Measurements from ENCODE around the gene TOP2B.
A peak's percentile ranks its signal among the peaks of the same experiment; 100 is the strongest.

The TOP2B gene

DNA sequence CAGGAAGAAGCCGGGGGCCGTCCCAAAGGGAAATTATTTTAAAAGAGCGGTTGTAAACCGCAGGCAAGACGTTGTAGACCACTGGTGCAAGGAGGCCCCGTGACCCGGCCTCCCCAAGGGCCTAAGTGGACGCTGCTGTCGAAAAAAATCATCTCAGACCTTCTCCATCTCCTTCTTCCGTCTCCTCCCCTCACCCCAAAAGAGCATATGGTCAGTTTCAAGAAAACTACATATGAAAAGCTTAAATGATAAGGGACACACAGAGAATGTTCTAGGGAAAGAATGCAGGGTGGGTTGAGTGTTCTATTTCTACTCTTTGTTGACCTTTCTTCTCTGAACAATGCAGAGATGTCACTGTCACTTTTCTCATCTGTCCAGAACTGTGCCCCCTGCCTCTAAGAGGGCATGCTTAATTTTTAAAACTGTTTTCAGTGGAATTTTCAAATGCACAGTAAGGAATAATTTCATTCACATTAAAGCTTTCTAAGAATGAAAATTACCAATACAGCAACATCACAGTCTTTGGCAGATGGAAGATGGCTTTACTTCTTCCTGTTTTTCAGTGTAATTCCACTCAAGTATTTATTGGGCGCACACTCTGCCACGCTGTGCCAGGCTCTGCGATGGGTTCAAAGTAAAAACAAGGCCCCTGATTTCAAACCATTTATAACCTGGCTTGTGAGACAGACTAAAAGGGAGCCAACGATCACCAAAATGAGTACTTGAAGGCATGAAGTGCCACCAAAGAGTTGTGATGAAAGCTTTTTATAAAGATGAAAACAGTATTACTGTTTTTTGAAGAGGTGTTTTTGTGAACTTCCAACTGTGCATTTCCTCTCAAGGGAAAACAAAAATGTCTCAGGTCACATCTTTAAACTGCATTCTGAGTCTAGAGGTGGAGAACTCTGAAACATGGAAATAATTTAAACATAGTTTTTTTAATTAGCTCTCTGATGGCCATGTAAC is 891 bp upstream of the TOP2B start:
- no peak for DNase-seq

DNA sequence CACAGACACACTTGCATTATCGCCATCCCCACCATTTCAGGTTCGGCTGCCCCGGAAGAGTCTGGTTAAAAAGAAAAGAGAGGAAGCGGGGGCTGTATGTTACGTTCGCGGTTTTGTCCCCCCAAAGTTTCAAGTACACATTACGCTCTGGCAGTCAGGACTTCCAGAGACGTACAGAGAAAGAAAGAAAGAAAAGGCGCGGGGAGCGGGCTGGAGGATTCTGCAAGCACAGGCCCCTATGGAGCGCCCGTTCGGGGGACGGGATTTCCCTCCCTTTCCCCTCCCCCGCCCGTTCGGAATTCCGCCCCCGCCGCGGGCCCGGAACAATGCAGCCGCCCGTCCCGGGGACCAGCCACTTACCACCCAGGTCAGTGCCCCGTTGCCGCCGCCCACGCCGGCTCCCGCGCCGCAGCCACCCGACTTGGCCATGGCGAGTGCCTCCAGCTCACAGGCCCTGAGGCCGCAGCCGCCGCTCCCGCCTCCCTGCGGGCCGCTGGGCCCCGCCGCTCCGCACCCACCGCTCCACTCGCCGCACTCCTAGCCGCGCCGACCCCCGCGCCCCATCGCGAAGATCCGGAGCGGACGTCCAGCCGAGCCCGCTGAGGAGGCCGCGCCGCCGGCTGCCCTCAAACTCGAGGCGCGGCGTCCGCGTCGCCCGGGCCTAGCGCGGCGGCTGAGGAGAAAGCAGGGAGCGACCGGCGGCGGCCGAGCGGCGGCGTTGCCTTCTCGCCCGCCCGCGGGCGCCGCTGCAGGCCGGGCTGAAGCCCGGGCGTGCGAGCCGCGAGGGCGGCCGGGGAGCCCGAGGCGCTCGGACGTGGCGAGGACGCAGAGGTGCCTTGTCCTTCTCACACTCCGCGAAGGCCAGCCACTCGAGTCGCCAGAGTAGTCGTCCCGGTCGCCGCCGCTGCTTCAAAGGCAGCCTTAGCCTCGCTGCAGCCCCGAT is 567 bp downstream of the TOP2B start:
- DNase-seq: peak; percentile 49 to 61

DNA sequence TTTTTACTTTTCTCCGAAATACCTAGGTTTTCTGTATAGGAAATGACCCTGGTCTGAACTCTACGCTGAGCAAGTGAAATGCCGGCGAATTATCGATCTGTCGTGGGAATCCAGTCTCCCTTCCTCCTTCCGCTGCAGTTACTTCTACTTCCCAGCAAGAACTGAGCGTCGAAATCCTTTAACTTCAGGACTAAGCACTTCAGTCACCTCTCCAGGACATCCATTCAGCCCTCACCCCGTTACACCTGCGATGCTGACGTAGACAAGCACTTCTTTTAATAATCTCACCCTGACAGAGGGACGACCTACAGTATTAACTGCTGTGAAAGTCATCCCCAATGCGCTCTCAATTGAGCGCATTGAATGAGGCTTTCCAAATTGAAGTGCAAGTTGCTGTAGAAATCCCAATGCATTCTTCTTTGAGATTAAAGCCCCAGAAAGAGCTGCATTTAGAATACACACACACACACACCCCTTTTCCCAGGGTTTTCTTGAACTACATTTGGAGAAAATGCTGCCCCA is 1.3 kb downstream of the TOP2B start:
- DNase-seq: peak; percentile 22 to 44

DNA sequence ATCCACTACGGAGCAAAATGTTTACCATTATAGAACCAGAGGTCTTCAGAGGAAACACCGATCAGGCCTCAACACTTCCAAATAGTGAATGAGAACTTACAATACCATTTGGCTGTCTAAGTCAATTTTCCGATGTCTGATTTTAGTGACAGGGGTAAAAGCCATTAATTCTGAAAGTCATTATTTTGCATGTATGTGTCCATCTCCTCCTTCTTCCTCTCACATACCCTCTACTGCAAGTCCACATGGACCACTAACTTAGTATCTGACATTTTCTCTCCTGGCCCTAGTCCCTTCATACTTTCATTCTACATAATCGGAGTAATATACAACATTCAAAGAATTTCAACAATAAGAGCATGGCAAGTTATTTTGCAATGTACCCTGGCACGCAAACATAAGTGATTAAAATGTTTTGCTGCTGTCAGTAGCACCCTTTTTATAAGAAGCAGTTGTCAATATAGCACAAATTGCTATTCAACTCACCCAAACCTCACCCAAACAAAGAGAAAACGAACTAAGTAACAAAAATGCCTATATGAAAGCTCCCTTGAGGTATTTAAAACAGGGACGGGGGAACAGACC is 1.9 kb downstream of the TOP2B start:
- no peak for DNase-seq

DNA sequence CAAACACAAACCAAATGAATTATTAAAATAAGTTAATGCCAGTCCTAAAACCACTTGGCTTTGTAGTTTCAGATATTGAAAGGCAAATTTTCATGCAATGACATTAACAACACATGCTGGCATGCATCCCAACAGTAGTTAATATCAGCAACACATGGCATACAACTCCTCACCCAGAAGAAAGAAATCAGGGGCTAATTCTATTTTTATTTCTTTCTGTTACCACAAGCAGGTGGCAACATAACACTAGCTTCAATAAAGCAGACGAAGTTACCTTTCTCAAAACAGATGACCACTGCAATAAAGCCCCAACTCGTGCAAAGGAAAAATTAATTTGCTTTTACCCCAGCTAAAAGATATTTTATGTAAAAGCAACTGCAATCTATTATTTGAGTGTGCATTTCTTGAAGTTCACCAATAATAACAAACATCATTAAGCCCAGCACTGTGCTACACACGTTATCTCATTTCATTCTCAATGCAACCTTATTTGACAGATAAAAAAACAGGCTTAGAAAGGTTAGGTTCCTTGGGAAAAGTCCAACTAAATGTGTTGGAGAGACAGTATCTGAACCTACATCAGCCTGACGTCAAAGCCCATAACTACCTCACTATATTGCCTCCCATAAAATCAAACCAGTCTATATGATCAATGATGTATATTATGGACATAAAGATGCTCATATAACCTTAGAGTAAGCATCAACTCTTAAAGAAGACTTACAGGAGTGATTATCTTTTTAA is 2.8 kb downstream of the TOP2B start:
- DNase-seq: no peak

DNA sequence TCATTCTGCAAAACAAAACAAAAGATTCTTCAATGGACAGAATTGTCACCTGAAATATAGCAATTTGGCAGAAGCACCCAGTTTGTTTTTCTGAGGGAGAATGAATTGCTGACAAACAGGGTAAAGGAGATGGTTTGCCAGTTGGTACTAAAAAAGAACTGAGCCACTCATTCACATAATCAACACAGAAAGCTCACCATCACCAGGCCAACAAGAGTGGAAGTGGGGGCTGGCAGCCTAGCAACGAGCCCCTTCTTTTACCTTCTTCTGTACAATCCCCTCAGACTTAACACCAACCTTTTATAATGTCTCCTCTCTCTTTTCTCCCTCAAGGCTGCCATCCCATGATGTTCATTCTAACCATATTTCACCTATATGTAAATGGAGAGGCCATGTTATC is 5.9 kb downstream of the TOP2B start:
- no peak for DNase-seq

DNA sequence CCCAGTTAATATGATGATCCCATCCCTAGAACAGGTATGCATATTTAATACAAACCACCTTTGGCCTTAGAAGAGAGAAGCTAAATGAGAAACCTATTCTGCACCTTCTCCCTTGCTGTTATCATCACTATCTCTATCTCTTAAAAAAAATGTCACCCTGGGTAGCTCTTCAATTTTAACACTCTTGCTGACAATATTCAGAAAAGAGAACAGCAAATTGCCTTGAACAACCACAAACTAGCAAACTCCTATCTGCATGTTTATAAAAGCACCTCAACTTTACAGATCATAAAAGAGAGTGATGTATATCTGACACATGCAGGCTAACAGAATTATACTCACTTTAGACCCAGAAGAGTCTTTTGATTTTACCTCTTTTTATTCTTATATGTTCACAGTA is 7.4 kb downstream of the TOP2B start:
- no peak for DNase-seq

DNA sequence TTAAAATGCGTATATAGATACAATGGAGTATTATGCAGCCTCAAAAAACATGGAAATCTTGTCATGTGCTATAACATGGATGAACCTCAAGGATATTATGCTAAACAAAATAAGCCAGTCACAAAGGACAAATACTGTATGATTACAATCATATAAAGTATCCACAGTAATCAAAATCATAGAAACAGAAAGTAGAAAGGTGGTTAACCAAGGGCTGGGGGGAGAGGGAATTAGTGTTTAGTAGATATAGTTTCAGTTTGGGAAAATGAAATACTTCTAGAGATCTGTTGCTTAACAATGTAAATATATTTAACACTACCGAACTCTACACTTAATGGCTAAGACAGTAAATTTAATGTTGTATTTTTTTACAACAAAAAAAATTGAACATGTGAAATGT is 9.0 kb downstream of the TOP2B start:
- no peak for DNase-seq

DNA sequence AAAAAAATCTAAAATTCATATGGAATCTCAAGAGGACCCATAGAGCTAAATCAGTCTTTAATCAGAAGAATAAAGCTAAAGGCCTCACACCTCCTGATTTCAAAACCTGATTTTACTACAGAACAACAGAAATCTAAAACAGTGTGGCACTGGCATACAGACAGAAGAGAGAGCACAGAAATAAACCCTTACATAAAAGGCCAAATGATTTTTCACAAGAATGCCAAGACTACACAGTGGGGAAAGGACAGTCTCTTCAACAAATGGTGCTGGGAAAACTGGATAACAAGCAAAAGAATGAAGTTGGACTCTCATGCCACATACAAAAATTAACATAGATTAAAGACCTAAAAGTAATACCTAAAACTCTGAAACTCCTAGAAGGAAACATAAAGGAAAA is 10.1 kb downstream of the TOP2B start:
- DNase-seq: no peak

DNA sequence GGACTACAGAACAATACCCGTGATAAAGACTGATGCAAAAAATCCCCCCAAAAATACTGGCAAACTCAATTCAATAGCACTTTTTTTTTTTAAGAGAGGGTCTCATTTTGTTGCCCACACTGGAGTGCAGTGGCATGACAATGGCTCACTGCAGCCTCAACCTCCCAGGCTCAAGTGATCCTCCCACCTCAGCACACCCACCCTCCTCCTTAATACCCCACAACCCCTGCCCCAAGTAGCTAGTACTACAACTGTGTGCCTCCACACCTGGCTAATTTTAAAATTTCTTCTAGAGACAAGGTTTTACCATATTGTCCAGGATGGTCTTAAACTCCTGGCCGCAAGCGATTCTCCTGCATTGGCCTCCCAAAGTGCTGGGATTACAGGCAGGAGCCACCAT is 11.4 kb downstream of the TOP2B start:
- no peak for DNase-seq

DNA sequence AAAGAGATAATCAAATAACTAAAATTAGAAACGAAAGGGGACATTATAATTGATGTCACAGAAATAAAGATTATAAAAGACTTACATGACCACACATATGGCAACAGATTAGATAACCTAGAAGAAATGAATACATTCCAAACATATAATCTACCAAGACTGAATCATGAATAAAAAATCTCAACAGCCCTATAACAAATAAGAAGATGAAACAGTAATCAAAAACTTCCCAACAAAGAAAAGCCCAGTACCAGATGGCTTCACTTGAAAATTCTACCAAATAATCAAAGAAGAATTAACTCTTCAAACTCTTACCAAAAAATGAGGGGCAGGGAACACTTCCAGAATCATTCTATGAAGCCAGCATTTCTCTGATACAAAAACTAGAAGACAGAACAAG is 11.8 kb downstream of the TOP2B start:
- no peak for DNase-seq

DNA sequence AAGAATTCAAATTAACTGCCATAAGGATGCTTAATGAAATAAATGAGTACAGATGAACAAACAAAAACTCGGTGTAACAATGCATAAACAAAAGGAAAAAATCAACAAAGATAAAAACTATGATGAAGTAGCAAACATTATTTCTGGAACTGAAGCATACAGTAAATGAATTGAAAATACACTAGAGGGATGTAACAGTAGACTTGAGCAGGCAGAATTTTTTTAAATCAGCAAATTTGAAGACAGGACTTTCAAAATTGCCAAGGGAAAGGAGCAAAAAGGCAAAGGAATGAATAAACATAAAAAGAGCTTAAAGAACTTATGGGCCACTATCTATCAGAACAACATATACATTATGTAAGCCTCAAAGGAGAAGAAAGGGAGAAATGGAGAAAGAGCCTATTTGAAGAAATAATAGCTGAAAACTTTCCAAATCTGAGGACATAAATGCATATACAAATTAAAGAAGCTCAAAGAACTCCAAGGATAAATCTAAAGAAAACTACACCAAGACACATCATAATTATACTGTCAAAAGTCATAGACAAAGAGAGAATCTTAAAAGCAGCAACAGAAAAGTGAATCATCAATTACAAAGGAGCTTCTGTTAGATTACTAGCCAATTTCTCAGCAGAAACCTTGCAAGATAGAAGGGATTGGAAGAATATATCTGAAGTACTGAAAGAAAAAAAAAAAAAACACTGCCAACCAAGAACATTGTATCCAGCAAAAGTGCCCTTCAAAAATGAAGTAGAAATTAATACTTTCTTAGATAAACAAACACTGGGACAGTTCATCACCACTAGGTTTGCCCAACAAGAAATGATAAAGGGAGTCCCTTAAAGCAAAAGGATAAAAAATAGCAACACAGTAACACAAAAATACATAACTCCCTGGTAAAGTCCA is 15.5 kb downstream of the TOP2B start:
- DNase-seq: no peak

DNA sequence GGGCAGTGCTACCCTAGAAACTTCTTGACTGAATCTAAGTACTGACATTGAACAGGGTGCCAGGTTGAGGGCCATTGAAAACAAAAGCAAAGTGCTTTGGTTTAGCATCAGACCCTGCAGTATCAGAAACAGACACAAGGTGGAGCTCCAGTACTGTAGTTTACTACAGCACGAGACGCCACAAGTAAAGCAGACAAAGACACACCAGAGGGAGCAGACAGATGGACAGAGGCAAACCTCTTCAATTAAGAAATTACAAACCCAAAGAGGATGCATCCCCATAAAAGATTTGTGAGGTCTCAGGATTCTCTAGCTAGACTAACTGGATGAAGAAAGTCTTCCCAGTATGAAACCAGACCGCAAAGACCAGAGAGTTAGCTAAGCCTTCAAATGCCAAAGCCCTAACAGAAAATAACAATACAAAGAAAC is 16.6 kb downstream of the TOP2B start:
- DNase-seq: peak; percentile 76 to 87

DNA sequence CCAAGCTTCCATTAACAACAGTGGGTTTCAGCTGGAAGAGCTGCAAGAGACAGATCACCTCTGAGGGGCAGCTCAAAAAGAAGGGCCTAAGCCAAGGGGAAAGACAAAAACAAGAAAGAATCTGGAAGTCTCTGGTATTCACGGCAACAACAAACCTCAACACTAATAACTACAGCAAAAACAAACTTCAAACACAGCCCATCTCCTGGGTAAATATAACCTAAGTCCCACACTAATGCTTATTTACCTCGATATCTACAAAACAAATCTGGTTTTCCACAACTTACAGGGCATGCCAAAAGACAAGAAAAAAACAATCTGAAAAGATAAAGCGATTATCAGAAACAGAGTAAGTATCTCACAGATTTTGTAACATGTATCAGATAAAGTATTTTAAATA is 29.7 kb downstream of the TOP2B start:
- DNase-seq: no peak

DNA sequence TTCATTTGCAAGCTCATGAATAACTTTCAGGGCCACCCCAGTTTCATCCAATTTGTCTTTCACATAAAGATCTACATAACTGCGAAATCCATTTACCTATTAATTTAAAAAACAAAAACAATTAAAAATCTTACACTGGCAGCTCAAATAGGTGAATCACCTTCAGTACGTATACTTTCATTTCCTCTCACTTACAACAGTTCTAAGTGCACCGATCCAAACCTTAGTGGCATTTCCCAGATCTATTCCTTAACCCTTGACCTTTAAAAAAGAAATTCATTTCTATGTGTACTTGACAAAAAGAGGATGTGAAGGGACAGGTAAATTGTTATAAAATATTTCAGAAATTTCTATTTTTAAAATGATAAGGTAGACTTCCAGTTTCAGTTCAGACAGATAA is 30.8 kb downstream of the TOP2B start:
- no peak for DNase-seq

DNA sequence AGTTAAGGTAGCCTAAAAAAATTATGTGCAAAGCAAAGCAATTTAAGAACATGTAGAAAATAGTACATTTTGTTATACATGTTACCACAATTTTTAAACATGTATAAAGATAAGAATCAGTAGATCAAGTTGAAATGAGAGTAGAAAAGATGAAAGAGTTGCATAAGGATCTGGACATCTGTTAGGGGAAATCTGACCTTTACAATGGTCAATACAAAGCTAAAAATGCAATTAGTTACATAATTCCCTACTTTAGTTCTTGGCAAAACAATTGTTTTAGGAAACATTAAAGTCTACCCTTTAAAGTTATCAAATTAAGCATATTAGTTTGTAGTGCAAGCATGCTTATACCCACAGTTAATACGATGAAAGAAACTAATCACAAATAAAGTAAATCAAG is 32.7 kb downstream of the TOP2B start:
- DNase-seq: no peak

DNA sequence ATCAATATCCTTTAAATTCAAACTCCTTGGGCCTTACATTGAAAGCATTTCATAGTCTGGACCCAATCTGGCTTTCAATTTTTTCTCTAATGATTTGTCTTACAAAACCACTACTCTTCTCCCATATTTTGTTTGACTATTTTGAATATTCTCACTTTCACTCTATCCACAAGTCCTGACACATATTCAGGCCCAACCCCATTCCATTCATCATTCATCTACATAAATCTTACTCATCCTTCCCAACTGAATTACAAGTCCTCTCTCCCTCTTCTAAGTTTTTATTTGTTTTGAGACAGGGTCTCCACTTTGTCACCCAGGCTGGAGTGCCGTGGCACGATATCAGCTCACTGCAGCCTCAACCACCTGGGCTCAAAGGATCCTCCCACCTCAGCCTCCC is 43.6 kb downstream of the TOP2B start:
- no peak for DNase-seq

DNA sequence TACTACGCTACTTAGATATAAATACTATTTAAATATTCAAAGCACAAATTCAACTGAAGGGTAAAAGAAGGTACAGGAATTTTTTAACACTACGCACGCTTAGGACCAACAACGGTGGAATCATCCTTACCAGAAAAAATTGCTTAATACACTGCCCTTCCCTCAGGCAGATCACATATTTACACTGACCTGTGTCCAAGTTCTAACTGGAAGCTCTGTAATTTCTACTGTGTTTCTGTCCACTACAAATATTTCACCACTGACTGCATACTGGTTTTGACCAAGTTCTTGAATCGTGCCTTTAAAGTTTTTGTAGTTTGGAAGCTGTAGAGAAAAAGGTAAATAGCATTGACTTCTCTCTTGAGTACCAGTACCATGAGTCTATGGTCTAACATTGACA is 44.2 kb downstream of the TOP2B start:
- no peak for DNase-seq

DNA sequence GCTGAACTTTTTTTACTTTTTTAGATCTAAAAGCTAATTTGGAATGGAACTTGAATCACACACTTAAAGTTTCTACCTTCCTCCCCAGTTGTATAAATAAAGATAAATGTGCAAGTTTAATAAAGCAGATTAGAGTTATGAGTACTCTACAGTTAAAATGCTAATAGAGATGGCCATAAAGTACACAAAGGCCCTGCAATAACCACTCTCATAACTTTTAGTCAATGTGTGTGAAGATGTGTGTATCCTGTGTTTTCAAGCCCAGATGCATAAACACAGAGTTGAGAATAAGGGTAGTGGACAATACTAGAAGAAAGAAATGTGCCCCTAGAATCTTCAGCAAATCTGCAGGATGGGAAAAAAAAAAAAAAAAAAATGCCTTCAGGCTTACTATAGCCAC is 45.3 kb downstream of the TOP2B start:
- DNase-seq: no peak

DNA sequence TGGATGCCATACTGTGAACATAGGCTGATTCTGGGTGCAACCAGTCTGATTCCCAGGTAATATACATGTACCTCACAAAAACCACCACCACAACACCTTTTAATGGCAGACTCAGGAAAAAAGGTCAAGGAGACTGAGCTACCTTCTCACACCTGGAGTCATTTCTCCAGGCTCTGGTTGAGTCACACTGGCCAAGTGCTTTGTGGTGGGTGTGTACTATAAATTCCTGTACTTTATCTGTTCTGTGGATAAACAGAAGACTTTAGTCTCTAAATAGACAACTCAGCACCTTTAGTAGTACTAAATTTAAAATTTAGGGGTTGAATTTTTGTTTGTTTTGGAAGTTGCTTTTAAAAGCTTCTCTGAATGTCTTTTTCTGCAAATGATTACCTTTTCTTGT is 46.7 kb downstream of the TOP2B start:
- no peak for DNase-seq

DNA sequence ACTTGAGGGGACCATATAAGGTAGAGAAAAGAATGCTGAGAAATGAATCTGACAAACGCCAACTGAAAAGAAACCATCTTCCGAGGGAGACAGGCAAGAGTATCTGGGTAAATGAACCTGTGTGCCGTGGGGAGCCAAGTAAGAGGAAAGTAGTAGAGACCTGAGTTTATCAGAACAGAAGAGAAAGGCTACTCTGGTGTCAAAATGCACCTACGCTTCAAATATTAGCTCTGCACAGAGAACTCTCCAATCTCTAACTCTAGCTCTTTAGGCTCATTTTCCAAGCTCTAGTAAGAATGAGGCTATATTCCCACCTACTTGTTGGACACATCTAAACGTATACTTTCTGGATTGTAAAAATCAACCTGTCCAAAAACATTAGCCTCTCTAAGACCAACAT is 53.5 kb downstream of the TOP2B start:
- DNase-seq: no peak

All from CD4-positive, alpha-beta T cell treated with Interleukin-1 beta for 1 hour (primary cell).